Measurements from ENCODE around the gene AP3D1. TPM values are rescaled to one million over a fixed set of nuclear protein-coding genes. Genes with fewer than 3 reads are reported as not detected.

AP3D1 gene
- total and polyA plus RNA-seq, 11 donors = 63.1 to 124 (median 103) TPM

GRCh38 chr19:2056837-2057192 is 94.6 kb downstream of the AP3D1 start:
- Histone ChIP-seq H3K27ac (peak overlapping the region; percentile 21 to 100 (median 88)), H3K36me3 (no peaks in the 10 kb centered on the region), H3K4me1 (peaks cover 13 to 77% (median 55%) of the 10 kb centered on the region in 12 donors), H3K4me3 (no peak overlapping the region), H3K27me3 (no peaks in the 10 kb centered on the region), H3K9me3 (no peaks in the 10 kb centered on the region)
- ATAC-seq = no peak
- intact Hi-C loops (cut with DNase I) = loop anchor here in 1 of 10 donors (10.0 kb wide), 1 partner anchor 782 kb away; the partner anchor contains the start of gene FAM174C
- DNase-seq = no peak
- WGBS, 4 donors = 40 to 63% (median 54%) methylated on average over 5 of the region's 5 CpGs
- TF ChIP-seq POLR2A (IDR thresholded peaks at IDR 0.05) = no peak
- no peak for TF ChIP-seq CTCF (IDR thresholded peaks at IDR 0.05)

DNA sequence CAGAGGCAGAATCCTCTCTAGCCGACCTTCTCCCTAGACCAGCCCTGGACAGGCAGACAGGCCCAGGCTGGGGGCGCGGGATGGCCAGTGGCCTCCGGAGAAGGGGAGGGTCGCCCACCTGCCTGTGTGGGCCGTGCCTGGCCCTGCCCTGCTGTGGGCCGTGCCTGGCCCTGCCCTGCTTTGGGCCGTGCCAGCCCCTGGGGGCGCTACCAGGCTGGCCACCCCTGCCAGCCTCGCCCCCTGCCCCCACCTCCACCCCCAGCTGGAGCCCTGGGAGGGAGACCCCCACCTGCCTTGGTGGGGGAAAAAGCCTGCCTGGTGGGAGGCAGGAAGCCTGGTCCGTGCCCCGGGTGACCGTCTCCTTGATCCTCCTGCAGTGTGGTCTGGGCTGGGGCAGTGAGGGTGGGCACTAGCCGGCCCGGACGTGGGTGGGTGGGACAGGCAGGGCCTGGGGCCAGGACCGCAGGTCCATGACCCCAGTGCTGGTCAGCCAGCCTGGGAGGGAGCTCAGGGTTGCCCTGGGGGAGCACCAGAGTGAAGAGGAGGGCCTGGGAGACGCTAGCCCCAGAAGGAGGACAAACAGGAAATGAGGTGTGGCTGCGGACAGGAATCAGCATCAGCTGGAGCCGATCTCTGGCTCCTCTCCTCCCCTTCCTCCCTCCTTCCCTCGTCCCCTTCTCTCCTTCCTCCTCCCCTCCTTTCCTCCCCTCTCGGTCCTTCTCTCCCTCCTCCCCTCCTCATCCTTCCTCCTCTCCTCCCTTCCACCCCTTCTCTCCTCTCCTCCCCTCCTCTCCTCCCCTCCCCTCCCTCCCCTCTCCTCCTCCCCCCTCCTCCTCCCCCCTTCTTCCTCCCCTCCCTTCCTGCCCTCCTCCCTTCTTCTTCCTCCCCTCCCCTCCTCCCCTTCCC is 95.2 kb downstream of the AP3D1 start:
- H3K4me1 ChIP-seq = peaks cover 13 to 81% (median 60%) of the 10 kb centered on the region in 12 donors
- DNase-seq = peak; percentile 74 to 79 (median 77)
- H3K9me3 ChIP-seq = no peaks in the 10 kb centered on the region
- 33 to 43% (median 39%) methylated on average over 19 to 22 of the region's 22 CpGs for WGBS, 4 donors
- intact Hi-C loops (cut with DNase I) = loop anchor here in 1 of 10 donors (10.0 kb wide), 1 partner anchor 781 kb away; the partner anchor contains the start of gene FAM174C
- no peaks in the 10 kb centered on the region for H3K36me3 ChIP-seq
- TF ChIP-seq CTCF (IDR thresholded peaks at IDR 0.05) (no peak), POLR2A (IDR thresholded peaks at IDR 0.05) (peak in 1 of 2 donors; percentile 40)
- peak overlapping the region in 11 of 12 donors; percentile 16 to 57 (median 42) for H3K4me3 ChIP-seq
- H3K27me3 ChIP-seq = no peaks in the 10 kb centered on the region
- H3K27ac ChIP-seq = peak overlapping the region; percentile 85 to 100 (median 94)
- peak in 3 of 4 donors; percentile 11 to 41 (median 29) for ATAC-seq

- Histone ChIP-seq H3K4me1 (peaks cover 8 to 70% (median 50%) of the 10 kb centered on the region in 12 donors), H3K36me3 (no peaks in the 10 kb centered on the region), H3K9me3 (no peaks in the 10 kb centered on the region), H3K27me3 (no peaks in the 10 kb centered on the region), H3K27ac (peak overlapping the region; percentile 10 to 100 (median 72)), H3K4me3 (no peak overlapping the region)
- DNase-seq = no peak
- no peak for TF ChIP-seq POLR2A (IDR thresholded peaks at IDR 0.05)
- no peak for TF ChIP-seq CTCF (IDR thresholded peaks at IDR 0.05)
- 69 to 74% (median 73%) methylated on average over 8 of the region's 8 CpGs for WGBS, 4 donors
- intact Hi-C loops (cut with DNase I) = loop anchor here in 1 of 10 donors (10.0 kb wide), 1 partner anchor 780 kb away; the partner anchor contains the start of gene FAM174C
- ATAC-seq = no peak
Observed at GRCh38 chr19:2054763-2055162, 96.6 kb downstream of the AP3D1 start.
